Esophagus muscularis mucosa (tissue), 4 donors: Measurements from ENCODE around the gene SUN3. TPM values are rescaled to one million over a fixed set of nuclear protein-coding genes. Genes with fewer than 3 reads are reported as not detected.
A peak's percentile ranks its signal among the peaks of the same experiment; 100 is the strongest.
"Not testable (repeated sequence)": the region's sequence is repeated elsewhere in the genome, so short reads cannot be mapped to it uniquely, and the experiment has no call there.

Source experiments
- DNase-seq: peaks from one replicate; pipeline ENCODE4 v3.0.0-alpha.2; 2017; ENCODE audit errors: extremely low spot score
- H3K27ac ChIP-seq, 4 donors: fragments of 200-600 bp; sonication (generic); replicated peaks in 1 of 4; 1 replicate in 3 of 4; 2 replicates in 1 of 4; pipeline ENCODE4 v1.5.1; 2016 to 2019; ENCODE audit warnings: mild to moderate bottlenecking in 1 of 4
- H3K27me3 ChIP-seq, 4 donors: fragments of 200-600 bp; sonication (generic); one replicate each; pipeline versions ENCODE4 v1.5.1 to v1.6.0; 2016 to 2019
- H3K36me3 ChIP-seq, 4 donors: fragments of 200-600 bp; sonication (generic); one replicate each; pipeline ENCODE4 v1.5.1; 2016 to 2019
- H3K4me1 ChIP-seq, 4 donors: fragments of 200-600 bp; sonication (generic); one replicate each; pipeline ENCODE4 v1.5.1; 2016 to 2019
- H3K4me3 ChIP-seq, 4 donors: fragments of 200-600 bp; sonication (generic); 1 replicate in 2 of 4; 2 replicates in 2 of 4; pipeline ENCODE4 v1.5.1; 2016 to 2019; ENCODE audit warnings: mild to moderate bottlenecking in 4 of 4, moderate library complexity in 1 of 4
- H3K9me3 ChIP-seq, 4 donors: fragments of 200-600 bp; sonication (generic); 1 replicate in 3 of 4; 2 replicates in 1 of 4; pipeline ENCODE4 v1.5.1; 2016 to 2019
- EP300 ChIP-seq: sonication (generic); formaldehyde crosslinking; IDR thresholded peaks from one replicate; pipeline ENCODE4 v1.6.1; 2017; ENCODE audit warnings: antibody characterized with exemption
- POLR2A ChIP-seq: fragments of 450-650 bp; IDR thresholded peaks from one replicate; pipeline ENCODE4 v1.6.1; 2017; ENCODE audit warnings: antibody characterized with exemption, moderate library complexity, mild to moderate bottlenecking, low read depth
- POLR2AphosphoS5 ChIP-seq, 2 donors: sonication (generic); formaldehyde crosslinking; IDR thresholded peaks; one replicate each; pipeline ENCODE4 v1.6.1; 2017; ENCODE audit warnings: antibody characterized with exemption in 2 of 2
- WGBS: methylation state at CpG from one replicate; pipeline ENCODE4 v1.1.5; 2018; 5-methylcytosine and 5-hydroxymethylcytosine counted together
- intact Hi-C: fragments of 100-400 bp; cut with DNase I; formaldehyde crosslinking; loops from one replicate; pipeline ENCODE4 v1.15.1; 2023
- total RNA-seq, 4 donors: library from RNA; depleted of rRNA; stranded (reverse); fragments of >200 nt; gene quantifications; one replicate each; pipeline versions ENCODE4 v1.1.0 to v1.2.1, GENCODE V29; 2016
- TF ChIP-seq, protein P1 (sequence below), 3 experiments: fragments of 200-600 bp in 2 of 3; fragments of 450-650 bp in 1 of 3; sonication (generic) in 2 of 3; IDR thresholded peaks; one replicate each; pipeline ENCODE4 v1.5.1; 2017 to 2019; ENCODE audit warnings: antibody characterized with exemption in 3 of 3, mild to moderate bottlenecking in 2 of 3, moderate library complexity in 1 of 3

The SUN3 gene
- total RNA-seq, 4 donors from 2014 or later = not detected

DNA sequence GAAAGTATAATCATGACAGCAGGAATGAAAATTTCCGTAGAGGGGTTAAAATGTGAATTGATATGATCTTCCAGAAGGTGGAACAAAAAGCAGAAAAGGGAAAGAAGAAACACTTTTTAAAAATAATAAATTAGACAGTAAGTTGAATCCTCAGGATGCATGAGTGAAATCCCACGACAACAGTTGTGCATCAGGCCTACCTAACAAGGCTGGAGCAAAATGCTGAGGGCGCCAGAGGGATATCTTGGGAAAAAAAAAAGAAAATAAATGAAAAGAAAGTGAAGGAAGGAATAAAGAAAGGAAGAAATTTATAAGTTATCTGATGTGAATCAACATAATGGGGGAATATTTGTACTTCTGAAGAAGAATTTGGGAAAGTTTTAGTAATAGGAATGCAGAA, 36.5 kb downstream of the SUN3 start:
- 81% methylated on average over 3 of the region's 3 CpGs for WGBS
- no peaks in the 10 kb centered on the region for H3K9me3 ChIP-seq
- TF ChIP-seq EP300 = no peak
- TF ChIP-seq, protein P1, sequence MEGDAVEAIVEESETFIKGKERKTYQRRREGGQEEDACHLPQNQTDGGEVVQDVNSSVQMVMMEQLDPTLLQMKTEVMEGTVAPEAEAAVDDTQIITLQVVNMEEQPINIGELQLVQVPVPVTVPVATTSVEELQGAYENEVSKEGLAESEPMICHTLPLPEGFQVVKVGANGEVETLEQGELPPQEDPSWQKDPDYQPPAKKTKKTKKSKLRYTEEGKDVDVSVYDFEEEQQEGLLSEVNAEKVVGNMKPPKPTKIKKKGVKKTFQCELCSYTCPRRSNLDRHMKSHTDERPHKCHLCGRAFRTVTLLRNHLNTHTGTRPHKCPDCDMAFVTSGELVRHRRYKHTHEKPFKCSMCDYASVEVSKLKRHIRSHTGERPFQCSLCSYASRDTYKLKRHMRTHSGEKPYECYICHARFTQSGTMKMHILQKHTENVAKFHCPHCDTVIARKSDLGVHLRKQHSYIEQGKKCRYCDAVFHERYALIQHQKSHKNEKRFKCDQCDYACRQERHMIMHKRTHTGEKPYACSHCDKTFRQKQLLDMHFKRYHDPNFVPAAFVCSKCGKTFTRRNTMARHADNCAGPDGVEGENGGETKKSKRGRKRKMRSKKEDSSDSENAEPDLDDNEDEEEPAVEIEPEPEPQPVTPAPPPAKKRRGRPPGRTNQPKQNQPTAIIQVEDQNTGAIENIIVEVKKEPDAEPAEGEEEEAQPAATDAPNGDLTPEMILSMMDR (IDR thresholded peaks at IDR 0.05) = no peak
- no peak for TF ChIP-seq POLR2A
- no peak for TF ChIP-seq POLR2AphosphoS5 (IDR thresholded peaks at IDR 0.05)
- H3K27ac ChIP-seq = peak overlapping the region in 3 of 4 donors; percentile 30 to 60 (median 59)
- no peaks in the 10 kb centered on the region for H3K36me3 ChIP-seq
- no peaks in the 10 kb centered on the region for H3K27me3 ChIP-seq
- H3K4me3 ChIP-seq = peak overlapping the region in 3 of 4 donors; percentile 52 to 56 (median 55)
- intact Hi-C loops = no loop called here
- no peak for DNase-seq
- peaks cover 0 to 16% (median 9%) of the 10 kb centered on the region in 4 donors for H3K4me1 ChIP-seq

DNA sequence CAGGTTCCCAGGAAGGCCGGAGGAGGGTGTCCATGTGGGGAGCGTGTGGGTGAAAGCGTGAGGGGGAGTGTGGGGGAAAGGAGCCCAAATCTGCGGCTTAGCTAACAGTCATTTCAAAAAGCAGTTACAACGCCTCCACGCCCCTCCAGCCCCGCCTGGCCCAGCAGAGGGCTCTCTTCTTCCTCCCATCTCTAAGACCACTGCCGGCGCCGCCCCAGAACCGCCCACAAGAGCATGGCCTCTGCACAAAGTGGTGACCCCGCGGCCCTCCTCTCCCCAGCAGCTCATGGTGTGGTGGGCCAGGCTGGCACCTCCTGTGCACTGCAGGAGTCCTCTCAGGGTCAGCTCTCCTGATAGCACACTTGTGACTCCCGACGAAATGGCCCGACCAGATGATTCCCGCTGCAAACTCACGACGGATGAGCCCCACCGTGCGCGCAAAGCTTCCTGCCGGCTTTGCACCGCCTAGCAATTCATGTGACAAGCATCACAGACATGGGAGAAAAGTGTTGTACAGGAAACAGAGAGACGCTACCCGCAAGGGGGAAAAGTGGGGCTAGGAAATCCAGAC, 37.1 kb downstream of the SUN3 start:
- intact Hi-C loops = loop anchor here (2.0 kb wide), 1 partner anchor 119 kb away; no protein-coding TSS in a partner anchor
- peak; percentile 98 for DNase-seq
- Histone ChIP-seq H3K9me3 (no peaks in the 10 kb centered on the region), H3K27me3 (no peaks in the 10 kb centered on the region), H3K4me1 (peaks cover 0 to 16% (median 9%) of the 10 kb centered on the region in 4 donors), H3K27ac (peak overlapping the region; percentile 29 to 60 (median 44)), H3K4me3 (peak overlapping the region; percentile 52 to 63 (median 56)), H3K36me3 (no peaks in the 10 kb centered on the region)
- TF ChIP-seq POLR2A (no peak), POLR2AphosphoS5 (IDR thresholded peaks at IDR 0.05) (peak in 1 of 2 donors; percentile 42)
- TF ChIP-seq, protein P1 (IDR thresholded peaks at IDR 0.05) = peak; percentile 44 to 60 (median 55)
- WGBS = 5% methylated on average over 26 of the region's 26 CpGs

DNA sequence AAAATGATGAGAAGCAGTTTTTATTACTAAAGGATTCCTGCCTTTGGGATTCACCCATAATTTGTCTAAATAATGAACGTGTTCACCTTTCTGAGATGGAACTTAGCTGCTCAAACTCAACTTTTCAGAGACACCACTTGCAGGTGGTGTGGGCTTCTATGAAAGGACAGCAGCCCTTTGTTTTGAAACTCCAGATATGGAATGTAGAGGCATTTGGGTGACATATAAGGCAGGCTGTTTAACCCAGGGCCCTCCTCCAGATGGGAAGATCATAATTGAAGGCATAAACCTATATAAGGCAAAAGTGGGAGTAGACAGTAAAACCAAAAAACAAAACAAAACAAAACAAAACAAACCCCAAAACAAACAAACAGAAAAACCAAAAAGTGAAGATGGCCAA, 37.6 kb downstream of the SUN3 start:
- intact Hi-C loops = loop anchor here (2.0 kb wide), 1 partner anchor 120 kb away; no protein-coding TSS in a partner anchor
- H3K4me1 ChIP-seq = peaks cover 0 to 16% (median 9%) of the 10 kb centered on the region in 4 donors
- DNase-seq = no peak
- peak overlapping the region in 3 of 4 donors; percentile 30 to 60 (median 59) for H3K27ac ChIP-seq
- no peaks in the 10 kb centered on the region for H3K9me3 ChIP-seq
- H3K36me3 ChIP-seq = no peaks in the 10 kb centered on the region
- no peak for TF ChIP-seq POLR2AphosphoS5 (IDR thresholded peaks at IDR 0.05)
- TF ChIP-seq POLR2A = no peak
- TF ChIP-seq, protein P1 (IDR thresholded peaks at IDR 0.05) = no peak
- TF ChIP-seq EP300 = no peak
- H3K27me3 ChIP-seq = no peaks in the 10 kb centered on the region
- WGBS = 84% methylated on average over 1 of the region's 1 CpG
- peak overlapping the region; percentile 52 to 63 (median 56) for H3K4me3 ChIP-seq

DNA sequence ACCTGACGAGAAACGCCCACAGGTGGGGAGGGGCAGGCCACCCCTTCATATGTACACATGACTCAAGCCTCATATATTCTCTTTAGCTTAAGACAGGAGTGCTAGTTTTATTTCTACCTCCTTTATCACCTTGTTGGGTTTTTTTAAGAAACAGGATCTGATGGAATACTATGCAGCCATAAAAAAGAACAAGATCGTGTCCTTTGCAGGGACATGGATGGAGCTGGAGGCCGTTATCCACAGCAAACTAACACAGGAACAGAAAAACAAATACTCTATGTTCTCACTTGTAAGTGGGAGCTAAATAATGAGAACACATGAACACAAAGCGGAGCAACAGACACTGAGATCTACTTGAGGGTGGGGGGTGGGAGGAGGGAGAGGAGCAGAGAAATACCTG, 38.3 kb downstream of the SUN3 start:
- 96% methylated on average over 5 of the region's 5 CpGs for WGBS
- H3K4me3 ChIP-seq = no peak overlapping the region
- no peak overlapping the region for H3K27ac ChIP-seq
- no peak for DNase-seq
- H3K36me3 ChIP-seq = no peaks in the 10 kb centered on the region
- intact Hi-C loops = loop anchor here (2.0 kb wide), 1 partner anchor 120 kb away; no protein-coding TSS in a partner anchor
- peaks cover 0 to 16% (median 9%) of the 10 kb centered on the region in 4 donors for H3K4me1 ChIP-seq
- TF ChIP-seq POLR2AphosphoS5 (IDR thresholded peaks at IDR 0.05) = no peak
- TF ChIP-seq EP300 = no peak
- TF ChIP-seq, protein P1 (IDR thresholded peaks at IDR 0.05) = no peak
- no peak for TF ChIP-seq POLR2A
- no peaks in the 10 kb centered on the region for H3K27me3 ChIP-seq
- H3K9me3 ChIP-seq = no peaks in the 10 kb centered on the region

DNA sequence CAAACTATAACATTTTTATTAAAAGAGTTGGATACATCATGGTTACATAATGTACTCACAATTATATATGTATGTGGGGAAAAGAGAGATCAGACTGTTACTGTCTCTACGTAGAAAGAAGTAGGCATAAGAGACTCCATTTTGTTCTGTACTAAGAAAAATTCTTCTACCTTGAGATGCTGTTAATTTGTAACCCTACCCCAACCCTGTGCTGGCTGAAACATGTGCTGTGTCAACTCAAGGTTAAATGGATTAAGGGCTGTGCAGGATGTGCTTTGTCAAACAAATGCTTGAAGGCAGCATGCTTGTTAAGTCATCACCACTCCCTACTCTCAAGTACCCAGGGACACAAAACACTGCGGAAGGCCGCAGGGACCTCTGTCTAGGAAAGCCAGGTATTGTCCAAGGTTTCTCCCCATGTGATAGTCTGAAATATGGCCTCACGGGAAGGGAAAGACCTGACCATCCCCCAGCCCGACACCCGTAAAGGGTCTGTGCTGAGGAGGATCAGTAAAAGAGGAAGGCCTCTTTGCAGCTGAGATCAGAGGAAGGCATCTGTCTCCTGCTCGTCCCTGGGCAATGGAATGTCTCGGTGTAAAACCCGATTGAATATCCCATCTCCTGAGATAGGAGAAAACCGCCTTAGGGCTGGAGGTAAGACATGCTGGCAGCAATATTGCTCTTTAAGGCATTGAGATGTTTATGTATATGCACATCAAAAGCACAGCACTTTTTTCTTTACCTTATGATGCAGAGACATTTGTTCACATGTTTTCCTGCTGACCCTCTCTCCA, 39.1 kb downstream of the SUN3 start:
- 79% methylated on average over 9 of the region's 10 CpGs for WGBS
- peaks cover 0 to 16% (median 9%) of the 10 kb centered on the region in 4 donors for H3K4me1 ChIP-seq
- intact Hi-C loops = loop anchor here (2.0 kb wide), 1 partner anchor 121 kb away; no protein-coding TSS in a partner anchor
- H3K27ac ChIP-seq, H3K4me3 ChIP-seq, H3K9me3 ChIP-seq, DNase-seq, H3K36me3 ChIP-seq, H3K27me3 ChIP-seq: not testable (repeated sequence)
